NCI-H146 treated with DMSO at 0.1 percent for 48 hours (cell line): Measurements from ENCODE around the gene DNAI2.

Experiments
- DNase-seq: peaks from one replicate; lab custom pipeline; 2025; ENCODE audit not compliant: unreplicated experiment; lab: John Stamatoyannopoulos, UW

The DNAI2 gene

DNA sequence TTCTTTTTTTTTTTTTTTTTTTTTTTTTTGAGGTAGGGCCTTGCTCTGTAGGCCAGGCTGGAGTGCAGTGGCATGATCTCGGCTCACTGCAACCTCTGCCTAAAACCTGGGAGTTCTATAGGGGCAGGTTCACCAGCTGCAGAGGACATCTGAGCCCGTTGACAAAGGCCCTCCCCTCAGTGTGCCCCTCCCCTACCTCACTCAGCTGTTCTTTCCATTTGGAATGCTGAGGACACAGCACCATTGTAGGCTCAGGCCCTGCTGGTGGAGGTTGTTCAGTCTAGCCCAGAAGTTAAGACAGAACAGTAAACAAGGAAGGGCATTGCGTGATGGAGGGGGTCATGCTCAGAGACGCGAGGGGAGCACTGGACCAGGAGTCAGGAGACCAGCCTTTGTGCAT is 30.1 kb downstream of the DNAI2 start:
- DNase-seq = no peak

DNA sequence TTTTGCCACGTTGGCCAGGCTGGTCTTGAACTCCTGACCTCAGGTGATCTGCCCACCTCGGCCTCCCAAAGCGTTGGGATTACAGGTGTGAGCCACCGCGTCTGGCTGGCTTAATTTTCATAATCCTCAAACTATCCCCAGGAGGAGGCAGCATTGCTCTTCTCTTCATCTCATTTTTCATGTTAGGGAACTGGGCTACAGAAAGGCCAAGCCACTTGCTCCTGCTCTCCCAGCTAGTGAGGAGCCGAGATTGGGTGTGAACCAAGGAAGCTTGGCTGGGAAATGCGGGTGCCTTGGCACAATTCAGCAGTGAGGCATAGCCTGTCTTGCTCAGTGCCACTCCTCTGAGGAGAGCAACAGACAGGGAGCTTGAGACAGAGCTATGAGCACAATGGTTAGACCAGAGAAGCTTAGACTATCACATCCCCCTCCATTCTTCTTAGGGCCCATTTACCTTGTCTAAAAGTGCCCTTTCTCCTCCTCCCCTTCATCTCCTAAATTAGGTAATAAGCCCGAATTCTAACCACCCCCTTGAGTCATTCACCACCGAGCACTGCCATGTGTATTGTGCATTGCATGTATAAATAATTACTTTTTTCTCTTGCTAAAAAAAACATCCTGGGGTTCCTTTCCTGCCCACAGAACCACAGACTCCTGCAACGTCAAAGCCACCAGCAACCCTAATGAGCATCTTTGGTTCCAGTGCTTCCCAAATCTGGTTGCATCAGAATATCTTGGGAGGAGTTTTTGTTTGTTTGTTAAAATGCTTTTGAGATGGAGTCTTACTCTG is 32.0 kb downstream of the DNAI2 start:
- no peak for DNase-seq

DNA sequence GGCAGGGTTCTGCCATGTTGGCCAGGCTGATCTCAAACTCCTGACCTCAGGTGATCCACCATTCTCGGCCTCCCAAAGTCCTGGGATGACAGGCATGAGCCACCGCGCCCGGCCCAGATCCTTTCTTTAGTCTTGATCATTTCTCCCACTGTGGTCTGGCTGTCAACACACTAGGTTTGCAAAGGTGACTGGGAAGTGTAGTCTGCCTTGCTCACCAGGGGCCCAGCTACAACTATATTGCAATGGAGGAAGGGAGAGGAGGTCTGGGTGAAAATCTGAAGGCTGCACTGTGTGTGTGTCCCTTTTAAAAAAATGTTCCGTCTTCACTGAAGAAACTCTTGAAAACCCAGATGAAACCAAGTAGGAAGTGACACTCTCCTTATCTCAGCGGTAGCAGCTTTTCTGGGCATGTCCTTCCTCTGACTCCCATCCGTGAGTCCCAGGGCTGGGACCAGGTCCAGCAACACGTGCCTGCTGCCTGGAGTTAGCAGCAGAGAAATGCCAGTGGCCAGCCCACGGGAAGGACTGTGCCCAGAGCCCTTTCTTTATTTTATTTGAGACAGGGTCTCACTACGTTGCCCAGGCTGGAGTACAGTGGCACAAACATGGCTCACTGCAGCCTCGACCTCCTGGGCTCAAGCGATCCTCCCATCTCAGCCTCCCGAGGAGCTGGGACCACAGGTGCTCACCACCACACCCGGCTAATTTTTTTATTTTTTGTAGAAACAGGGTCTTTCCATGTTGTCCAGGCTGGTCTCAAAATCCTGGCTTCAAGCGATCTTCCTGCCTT is 34.1 kb downstream of the DNAI2 start:
- no peak for DNase-seq

DNA sequence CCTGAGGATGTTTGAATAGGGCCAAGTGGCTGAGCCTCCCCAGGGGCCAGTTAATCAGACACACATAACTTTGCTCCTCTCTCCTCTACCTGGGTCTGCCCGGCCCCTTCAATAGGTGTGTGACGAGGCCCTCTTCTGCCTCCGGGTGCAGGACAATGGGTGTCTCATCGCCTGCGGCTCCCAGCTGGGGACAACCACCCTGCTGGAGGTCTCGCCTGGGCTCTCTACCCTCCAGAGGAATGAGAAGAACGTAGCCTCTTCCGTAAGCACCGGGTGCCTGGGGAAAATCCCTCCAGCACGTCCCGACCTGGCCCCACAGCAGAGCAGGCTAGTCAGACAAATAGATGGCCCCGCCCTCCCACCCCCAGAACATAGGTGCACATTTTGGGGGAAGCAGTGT is 35.9 kb downstream of the DNAI2 start:
- no peak for DNase-seq

DNA sequence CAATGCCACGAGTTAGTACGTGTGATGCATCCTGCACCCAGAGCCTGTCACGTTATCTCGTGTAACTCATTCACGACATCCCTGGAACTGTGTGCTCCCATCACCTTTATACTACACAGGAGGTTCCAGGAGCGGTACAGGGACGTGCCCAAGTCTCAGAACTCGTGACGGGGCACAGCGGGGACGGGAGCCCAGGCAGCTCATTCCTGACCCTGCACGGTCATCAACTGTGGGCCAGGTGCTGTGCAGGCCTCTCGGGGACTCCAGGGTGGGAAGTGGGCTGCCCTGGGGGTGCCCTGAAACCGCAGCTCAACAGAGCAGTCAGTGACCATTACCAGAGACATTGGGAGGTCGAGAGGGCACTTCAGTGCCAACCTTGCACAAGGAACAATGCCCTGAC is 40.8 kb downstream of the DNAI2 start:
- DNase-seq = no peak

DNA sequence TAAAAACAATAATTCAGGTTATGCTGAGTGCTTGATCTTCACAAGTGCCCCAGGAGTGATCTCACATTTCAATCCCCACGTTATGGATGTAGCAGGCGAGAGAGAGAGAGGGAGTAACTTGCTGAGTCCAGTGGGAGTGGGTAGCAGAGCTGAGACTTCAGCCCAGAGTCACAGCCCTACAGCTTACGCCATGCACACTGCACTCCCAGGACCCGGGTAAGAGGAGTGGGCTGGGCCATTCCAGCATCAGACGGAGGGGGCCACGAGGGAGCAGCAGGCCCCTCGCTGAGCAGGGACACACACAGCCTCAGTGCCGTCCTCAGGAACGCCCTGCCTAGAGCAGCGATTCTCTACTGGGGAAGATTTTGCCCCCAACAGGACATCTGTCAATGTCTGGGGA is 42.2 kb downstream of the DNAI2 start:
- DNase-seq = no peak

DNA sequence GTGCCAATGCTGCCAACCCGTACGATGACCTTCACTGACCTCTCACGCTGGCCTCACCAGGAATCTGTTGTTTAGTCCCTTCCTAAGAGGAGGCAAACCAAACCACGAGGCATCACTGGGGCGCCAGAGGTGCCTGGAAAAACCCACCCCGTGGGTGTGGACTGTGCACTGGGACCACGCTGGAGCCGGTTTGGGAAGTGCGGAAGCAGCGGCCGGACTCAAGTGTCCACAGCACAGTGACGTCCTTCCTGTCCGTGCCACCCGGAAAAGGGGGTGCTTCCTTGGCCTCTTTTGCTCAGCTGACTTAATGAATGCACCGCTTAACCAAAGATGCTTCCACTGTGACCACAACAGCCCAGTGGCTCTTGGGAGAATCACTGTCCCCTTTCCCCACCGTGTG is 43.0 kb downstream of the DNAI2 start:
- no peak for DNase-seq

DNA sequence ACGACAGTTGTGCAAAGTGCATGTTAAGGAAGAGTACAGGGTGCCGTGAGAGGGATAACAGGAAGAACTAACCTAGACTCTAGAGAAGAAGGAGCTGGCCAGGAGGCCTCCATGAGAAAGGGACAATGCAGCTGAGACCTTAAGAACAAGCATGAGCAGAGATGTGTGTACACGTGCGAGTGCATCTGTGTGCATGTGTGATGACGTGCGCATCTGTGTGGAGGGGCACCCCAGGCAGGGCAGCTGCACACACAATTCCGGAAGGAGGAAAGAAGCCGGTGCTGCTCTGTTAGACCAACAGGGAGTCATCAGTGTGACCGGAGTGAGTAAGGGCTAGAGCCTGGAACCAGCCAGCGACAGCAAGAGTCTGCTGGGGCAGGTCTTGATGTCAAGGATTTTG is 44.4 kb downstream of the DNAI2 start:
- no peak for DNase-seq

DNA sequence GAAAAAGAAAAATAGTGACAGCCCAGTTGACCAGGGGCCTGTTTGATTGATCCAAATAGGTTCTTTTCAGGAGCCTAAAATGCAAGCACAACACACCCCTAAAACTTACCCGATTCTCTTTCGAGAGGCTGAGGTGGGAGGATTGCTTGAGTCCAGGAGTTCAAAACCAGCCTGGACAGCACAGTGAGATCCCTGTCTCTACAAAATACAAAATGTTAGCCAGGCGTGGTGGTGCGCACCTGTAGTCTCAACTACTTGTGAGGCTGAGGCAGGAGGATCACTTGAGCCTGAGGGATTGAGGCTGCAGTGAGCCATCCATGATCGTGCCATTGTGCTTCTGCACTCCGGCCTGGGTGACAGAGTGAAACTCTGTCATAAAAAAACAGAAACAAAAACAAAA is 50.5 kb downstream of the DNAI2 start:
- DNase-seq = no peak

DNA sequence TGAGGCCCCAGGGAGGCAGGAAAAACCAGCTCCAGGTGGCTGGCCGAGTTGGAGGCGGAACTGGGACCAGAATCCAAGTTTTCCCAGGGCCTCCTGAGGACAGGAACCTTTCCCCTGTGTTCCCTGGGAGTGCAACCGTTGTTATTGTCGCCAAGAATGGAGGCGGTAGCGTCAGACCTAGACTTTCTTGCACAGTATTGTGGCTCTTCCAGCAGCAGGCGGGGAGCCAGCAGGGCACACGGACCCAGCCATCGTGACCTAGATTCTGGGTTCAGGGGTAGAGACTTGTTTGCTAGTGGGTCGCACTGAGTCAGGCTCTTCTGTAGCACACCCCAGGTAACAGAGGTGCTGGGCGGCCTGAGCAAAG is 51.3 kb downstream of the DNAI2 start:
- DNase-seq = no peak

DNA sequence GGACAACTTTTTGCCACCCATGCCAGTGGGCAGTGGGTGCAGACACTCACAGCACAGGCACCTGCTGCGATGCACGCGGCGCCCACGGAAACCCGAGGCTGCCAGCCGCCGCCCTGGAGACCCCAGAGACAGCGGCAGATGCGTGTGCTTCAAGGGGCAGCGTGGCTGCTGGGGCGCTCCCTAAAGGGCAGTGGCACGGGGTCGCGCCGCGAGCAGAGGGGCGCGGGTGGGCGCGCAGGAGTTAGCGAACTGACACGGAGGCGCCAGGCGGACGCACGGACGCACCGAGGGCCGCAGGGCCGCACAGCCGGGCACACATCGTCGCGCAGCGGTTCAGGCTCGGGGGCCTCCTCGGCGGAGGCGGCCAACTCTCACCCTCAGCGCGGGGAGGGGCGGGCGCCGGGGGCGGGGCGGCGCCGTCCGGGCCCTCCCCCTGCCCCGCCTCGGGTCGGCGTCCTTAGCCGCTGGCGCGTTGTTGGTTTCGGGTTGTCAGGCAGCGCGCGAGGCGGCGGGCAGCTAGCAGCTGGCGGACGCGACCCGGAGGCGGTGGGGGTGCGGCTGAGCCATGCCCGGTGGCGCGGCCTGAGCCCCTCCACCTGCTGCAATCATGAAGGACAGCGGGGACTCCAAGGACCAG is 51.8 kb downstream of the DNAI2 start, which contains the start of gene KIF19:
TSS of gene KIF19 (plus strand) at position 484 of the 637 bp plus-strand sequence. CDS start at position 608, 124 bp downstream.
- no peak for DNase-seq

DNA sequence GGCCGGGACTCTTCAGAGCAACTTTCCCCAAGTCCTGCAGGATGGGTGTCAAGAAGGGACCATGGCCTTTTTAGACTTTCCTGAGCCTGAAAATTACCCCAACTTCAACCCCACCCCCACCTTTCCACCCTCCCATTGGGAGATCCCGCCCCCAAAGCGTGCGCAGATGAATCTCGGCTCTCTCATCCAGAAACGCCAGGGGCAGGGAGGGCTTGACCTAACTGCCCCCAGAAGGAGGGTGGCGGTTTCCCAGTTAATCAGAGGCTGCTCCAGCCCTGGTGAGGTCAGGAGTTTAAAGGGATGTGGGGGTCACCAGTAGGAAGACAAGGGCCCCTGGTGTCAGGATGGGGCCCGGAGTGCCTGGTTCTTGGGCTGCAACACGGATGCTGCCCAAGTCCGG is 52.5 kb downstream of the DNAI2 start:
- no peak for DNase-seq

DNA sequence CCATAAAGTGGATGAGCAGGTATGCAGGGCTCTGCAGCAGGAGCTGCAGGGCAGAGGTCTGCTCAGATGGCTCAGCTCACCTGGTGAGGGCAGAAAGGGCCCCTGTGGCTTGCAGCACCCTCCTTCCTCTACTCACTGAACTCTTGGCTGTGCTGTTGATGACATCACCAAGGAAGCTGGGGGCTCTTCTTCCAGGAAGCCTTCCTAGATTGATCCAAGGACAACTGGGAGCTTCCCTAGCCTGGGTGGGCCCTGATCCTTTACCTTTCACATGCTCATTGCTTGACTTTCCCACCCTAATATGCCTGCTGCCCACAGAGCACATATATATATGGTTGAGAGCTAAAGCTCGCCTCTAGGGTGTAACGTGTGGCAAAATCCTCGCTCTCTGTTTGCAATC is 54.5 kb downstream of the DNAI2 start:
- DNase-seq = no peak

DNA sequence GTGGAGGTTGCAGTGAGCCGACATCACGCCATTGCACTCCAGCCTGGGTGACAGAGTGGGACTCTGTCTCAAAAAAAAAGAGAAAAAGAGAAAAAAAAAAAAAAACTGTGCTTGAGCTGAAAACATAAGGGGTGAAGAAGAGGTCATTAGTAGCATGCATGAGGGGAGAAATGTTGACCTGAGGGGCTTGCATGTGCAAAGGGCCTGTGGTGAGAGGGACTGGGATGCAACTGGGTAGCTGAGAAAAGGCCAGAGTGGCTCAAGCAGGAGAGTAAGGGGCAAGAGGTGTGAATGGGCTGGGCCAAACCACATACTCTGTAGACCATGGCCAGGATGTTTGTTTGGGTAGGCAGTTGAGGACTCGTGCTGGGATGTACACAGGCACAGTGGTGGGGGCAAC is 55.3 kb downstream of the DNAI2 start:
- no peak for DNase-seq

DNA sequence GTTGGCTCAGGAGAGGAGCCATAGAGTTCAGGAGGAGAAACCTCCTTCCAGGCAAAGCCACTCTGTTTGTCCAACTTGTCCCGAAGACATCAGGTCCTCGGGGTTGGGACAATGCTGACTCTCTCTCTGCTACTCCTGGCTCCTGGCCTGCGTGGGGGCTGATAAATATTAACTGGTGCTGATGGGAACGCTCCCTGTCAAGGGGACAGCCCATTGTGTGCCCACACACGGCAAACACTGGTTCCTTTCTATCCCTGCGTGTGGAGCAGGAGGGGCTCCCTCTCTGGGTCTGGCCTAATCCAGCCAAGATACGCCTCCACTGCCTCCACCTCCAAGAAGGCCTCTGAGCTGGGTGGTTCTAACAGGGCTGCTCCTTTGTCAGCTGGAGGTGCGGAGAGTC is 56.4 kb downstream of the DNAI2 start:
- DNase-seq = no peak

DNA sequence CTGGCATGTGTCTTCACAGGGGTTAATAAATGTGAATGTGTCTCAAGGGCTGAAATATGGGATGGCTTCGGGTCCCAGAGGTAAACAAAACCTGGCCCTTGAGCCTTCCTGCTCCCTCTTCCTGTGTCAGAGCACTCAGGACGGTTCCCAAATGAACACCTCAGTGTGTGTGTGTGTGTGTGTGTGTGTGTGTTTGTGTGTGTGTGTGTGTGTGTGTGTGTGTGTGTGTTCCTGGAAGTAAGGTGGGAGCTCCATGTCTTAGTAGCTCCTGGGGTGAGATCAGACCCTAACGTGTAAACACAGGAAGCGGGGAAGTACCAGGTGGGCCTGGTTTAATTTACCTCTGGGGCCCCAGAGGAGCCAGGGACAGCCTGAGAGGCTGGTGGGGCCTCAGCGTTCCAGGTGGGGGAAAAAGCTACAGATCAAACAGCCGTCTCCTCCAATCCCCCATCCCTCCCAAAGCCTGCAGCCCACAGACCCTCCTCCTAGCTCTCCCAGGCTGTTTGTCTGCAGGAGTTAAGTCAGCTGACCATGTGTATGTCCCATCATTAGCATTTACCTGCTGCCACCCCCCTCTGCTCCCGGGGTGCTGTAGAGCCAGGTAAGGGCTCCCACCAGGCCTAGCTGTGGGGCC is 58.1 kb downstream of the DNAI2 start:
- no peak for DNase-seq

DNA sequence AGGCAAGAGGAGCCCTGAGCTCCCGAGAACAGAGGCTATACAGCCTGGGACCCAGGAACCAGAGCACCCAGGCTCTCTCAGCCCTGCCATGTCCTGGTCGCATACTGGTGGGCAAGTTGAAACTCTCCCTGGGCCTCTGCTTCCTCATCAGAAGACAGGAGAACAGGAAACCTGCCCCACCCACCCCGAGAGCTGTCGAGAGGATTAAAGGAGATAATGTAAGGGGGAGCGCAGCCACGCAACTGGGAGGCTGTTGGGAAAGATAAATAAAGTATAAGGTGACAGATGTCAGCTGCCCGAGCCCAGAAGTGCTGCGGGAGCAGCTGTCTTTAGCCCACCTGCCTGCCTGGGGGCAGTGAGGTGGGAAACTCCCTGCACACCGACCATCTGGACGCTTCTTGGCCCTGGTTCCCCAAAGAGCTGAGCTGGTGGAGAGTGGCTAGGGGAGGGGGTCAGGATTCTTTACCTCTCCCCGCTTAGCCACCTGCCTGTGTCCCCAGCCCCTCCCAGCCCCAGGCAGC is 58.8 kb downstream of the DNAI2 start:
- peak; percentile 29 for DNase-seq

DNA sequence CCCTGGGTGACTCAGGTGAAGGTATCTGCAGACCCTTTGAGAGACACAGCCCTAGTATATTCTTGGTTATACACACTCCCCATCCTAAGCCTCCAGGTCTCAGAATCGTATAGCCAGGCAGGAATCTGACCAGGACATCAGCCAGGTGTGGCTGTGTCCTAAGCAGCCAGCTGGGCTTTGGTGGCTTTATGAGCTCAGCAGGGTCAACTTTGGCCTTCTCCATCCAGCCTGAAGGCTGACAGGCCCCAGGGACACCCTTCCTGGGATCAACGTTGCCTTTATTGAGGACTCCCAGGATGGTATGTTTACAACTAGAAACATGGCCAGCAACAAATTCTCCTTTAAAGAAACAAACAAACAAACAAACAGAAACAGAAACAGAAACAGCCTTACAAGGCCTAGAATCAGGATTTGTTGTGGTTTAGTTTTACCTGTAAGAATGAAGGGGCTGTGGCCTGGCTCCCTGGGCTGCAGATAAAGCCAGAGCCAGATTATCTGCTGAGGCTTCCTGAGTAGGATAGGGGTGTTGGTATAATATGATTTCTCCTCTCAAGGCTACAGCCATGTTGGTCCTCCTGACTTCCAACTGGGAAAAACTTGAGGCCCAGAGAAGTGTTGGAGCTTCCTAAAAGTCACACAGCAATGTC is 60.5 kb downstream of the DNAI2 start:
- no peak for DNase-seq

DNA sequence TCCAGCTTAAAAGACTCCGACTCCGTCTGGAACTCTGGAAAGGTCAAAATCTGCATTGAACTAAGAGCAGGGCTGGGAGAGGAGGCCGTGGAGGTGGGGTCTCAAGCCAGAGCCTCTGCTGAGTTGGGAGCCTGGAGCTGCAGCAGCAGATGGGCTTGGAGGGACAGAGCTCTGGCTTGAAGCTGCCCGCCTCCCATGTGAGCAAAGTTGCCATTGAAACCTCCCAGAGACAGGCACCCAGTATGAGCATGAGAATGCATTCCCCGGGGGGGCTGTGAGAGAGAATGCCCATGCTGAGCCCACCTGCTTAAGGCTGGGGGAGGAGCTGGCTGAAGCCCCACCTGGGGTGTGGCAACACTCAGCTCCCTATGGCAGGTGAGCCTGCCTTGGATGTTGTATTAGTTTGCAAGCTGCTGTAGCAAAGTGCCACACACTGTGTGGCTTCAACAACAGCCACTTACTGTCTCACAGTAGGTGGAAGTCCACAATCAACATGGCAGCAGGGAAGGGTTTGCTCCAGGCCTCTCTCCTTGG is 61.6 kb downstream of the DNAI2 start:
- no peak for DNase-seq

DNA sequence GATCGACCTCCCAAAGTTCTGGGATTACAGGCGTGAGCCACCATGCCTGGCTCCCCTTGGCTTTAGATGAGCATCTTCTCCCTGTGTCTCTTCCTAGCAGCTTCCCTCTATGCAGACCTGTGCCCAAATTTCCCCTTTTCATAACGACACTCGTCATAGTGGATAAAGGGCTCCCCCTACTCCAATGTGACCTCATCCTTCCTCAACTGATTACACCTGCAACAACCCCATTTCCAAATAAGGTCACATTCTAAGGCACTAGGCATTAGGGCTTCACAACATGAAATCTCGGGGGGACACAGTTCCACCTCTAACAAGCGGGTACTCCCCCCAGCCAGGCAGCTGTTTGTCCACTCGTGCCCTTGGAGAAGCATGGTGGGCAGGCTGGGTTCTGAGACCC is 62.3 kb downstream of the DNAI2 start:
- DNase-seq = no peak
